SK-N-SH treated with all-trans-retinoic acid at 6 μM for 48 hours (cell line): ENCODE data around the gene LIFR.

Source experiments
- ATAC-seq: fragments of 200-7000 bp; cut with Tn5 transposase; 3 replicates; pipeline ENCODE4 v1.9.1; 2020; ENCODE audit warnings: mild to moderate bottlenecking, moderate library complexity
- ARNTL ChIP-seq: fragments of 450-650 bp; formaldehyde crosslinking; IDR thresholded peaks from 2 replicates; pipeline ENCODE4 v1.5.0; 2020; ENCODE audit warnings: low read depth, mild to moderate bottlenecking, moderate library complexity, borderline replicate concordance
- BACH2 ChIP-seq: fragments of 250-450 bp; sonication (Bioruptor Pico); IDR thresholded peaks from 2 replicates; pipeline ENCODE4 v1.9.0; 2021; ENCODE audit warnings: mild to moderate bottlenecking, borderline replicate concordance
- CSDC2 ChIP-seq: fragments of 250-450 bp; sonication (Bioruptor Pico); IDR thresholded peaks from 2 replicates; pipeline ENCODE4 v1.5.0; 2020; ENCODE audit warnings: mild to moderate bottlenecking, moderate library complexity
- ESRRG ChIP-seq: fragments of 250-450 bp; sonication (Bioruptor Pico); IDR thresholded peaks from 2 replicates; pipeline ENCODE4 v1.6.1; 2021; ENCODE audit warnings: mild to moderate bottlenecking
- GLIS3 ChIP-seq: fragments of 250-450 bp; sonication (Bioruptor Pico); IDR thresholded peaks from 2 replicates; pipeline ENCODE4 v1.5.0; 2020; ENCODE audit warnings: mild to moderate bottlenecking, moderate library complexity
- ISL1 ChIP-seq: fragments of 250-450 bp; sonication (Bioruptor Pico); IDR thresholded peaks from 2 replicates; pipeline ENCODE4 v2.1.2; 2022; ENCODE audit warnings: mild to moderate bottlenecking, moderate library complexity
- OSR1 ChIP-seq: fragments of 250-450 bp; sonication (Bioruptor Pico); IDR thresholded peaks from 2 replicates; pipeline ENCODE4 v1.8.0; 2022; ENCODE audit warnings: moderate library complexity, mild to moderate bottlenecking, inconsistent platforms
- PPARA ChIP-seq: fragments of 250-450 bp; sonication (Bioruptor Pico); IDR thresholded peaks from 2 replicates; pipeline ENCODE4 v1.5.0; 2020; ENCODE audit warnings: mild to moderate bottlenecking, borderline replicate concordance
- RARB ChIP-seq: fragments of 250-450 bp; sonication (Bioruptor Pico); IDR thresholded peaks from 2 replicates; pipeline ENCODE4 v1.8.0; 2021; ENCODE audit warnings: mild to moderate bottlenecking, moderate library complexity
- SNAI2 ChIP-seq: fragments of 250-450 bp; sonication (Bioruptor Pico); IDR thresholded peaks from 2 replicates; pipeline ENCODE4 v1.5.0; 2020; ENCODE audit warnings: mild to moderate bottlenecking, moderate library complexity
- TCF4 ChIP-seq: fragments of 250-450 bp; sonication (Bioruptor Pico); IDR thresholded peaks from 2 replicates; pipeline ENCODE4 v1.8.0; 2021; ENCODE audit warnings: mild to moderate bottlenecking, moderate library complexity, borderline replicate concordance
- TOX ChIP-seq: fragments of 250-450 bp; sonication (Bioruptor Pico); IDR thresholded peaks from 2 replicates; pipeline ENCODE4 v1.8.0; 2021; ENCODE audit warnings: mild to moderate bottlenecking, moderate library complexity, borderline replicate concordance
- ZC3H10 ChIP-seq: fragments of 250-450 bp; sonication (Bioruptor Pico); IDR thresholded peaks from 2 replicates; pipeline ENCODE4 v1.5.1; 2021; ENCODE audit warnings: mild to moderate bottlenecking, moderate library complexity
- ZFP3 ChIP-seq: fragments of 250-450 bp; sonication (Bioruptor Pico); IDR thresholded peaks from 2 replicates; pipeline ENCODE4 v1.5.0; 2020; ENCODE audit warnings: mild to moderate bottlenecking, moderate library complexity
- ZNF565 ChIP-seq: fragments of 450-650 bp; formaldehyde crosslinking; conservative IDR thresholded peaks from 2 replicates; pipeline ENCODE4 v1.5.0; 2020; ENCODE audit warnings: low read depth, mild to moderate bottlenecking, moderate library complexity
- ZNF70 ChIP-seq: fragments of 450-650 bp; formaldehyde crosslinking; IDR thresholded peaks from 2 replicates; pipeline ENCODE4 v1.5.0; 2020; ENCODE audit warnings: mild to moderate bottlenecking, moderate library complexity
- ZNF8 ChIP-seq: fragments of 450-650 bp; formaldehyde crosslinking; IDR thresholded peaks from 2 replicates; pipeline ENCODE4 v1.5.0; 2020; ENCODE audit warnings: mild to moderate bottlenecking, moderate library complexity
- TF ChIP-seq, protein P1 (sequence below): fragments of 250-450 bp; sonication (Bioruptor Pico); IDR thresholded peaks from 2 replicates; pipeline ENCODE4 v1.8.0; 2020; ENCODE audit warnings: mild to moderate bottlenecking, moderate library complexity, borderline replicate concordance
- TF ChIP-seq, protein P2 (sequence below): fragments of 250-450 bp; sonication (Bioruptor Pico); IDR thresholded peaks from 2 replicates; pipeline ENCODE4 v1.5.1; 2021; ENCODE audit warnings: mild to moderate bottlenecking, moderate library complexity
- TF ChIP-seq, protein P3 (sequence below): fragments of 250-450 bp; sonication (Bioruptor Pico); IDR thresholded peaks from 2 replicates; pipeline ENCODE4 v1.5.0; 2020; ENCODE audit warnings: mild to moderate bottlenecking, moderate library complexity
- TF ChIP-seq, protein P4 (sequence below): fragments of 250-450 bp; sonication (Bioruptor Pico); IDR thresholded peaks from 2 replicates; pipeline ENCODE4 v1.8.0; 2021; ENCODE audit warnings: low read depth, mild to moderate bottlenecking, moderate library complexity, borderline replicate concordance
- TF ChIP-seq, protein P5 (sequence below): fragments of 250-450 bp; sonication (Bioruptor Pico); IDR thresholded peaks from 2 replicates; pipeline ENCODE4 v1.5.1; 2020; ENCODE audit warnings: low read depth, mild to moderate bottlenecking, moderate library complexity

The LIFR gene

DNA sequence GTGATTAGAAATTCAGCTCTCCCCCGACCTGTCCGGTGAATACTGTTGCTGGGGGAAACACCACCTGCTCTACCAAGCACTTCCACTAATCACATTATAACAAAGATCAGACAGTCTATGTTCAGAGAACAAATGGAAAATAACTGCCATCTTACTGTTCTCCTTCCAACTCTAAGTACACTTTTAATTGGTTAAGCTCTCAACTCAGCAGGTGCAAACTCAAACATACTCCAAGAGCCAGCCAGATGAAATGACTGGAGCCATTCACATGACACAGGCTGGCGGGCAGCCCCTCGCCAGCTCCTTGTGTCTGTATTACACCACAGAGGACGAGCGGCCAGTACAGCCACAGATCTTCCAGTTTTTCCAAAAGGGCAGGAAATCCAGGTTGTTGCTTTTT, 16.1 kb downstream of the LIFR start:
- TF ChIP-seq ESRRG (CRISPR knock-in tag) (no peak), ZNF70 (no peak), ZNF8 (CRISPR knock-in tag) (no peak), ZC3H10 (CRISPR knock-in tag) (no peak), GLIS3 (CRISPR knock-in tag) (no peak)
- TF ChIP-seq, protein P1, sequence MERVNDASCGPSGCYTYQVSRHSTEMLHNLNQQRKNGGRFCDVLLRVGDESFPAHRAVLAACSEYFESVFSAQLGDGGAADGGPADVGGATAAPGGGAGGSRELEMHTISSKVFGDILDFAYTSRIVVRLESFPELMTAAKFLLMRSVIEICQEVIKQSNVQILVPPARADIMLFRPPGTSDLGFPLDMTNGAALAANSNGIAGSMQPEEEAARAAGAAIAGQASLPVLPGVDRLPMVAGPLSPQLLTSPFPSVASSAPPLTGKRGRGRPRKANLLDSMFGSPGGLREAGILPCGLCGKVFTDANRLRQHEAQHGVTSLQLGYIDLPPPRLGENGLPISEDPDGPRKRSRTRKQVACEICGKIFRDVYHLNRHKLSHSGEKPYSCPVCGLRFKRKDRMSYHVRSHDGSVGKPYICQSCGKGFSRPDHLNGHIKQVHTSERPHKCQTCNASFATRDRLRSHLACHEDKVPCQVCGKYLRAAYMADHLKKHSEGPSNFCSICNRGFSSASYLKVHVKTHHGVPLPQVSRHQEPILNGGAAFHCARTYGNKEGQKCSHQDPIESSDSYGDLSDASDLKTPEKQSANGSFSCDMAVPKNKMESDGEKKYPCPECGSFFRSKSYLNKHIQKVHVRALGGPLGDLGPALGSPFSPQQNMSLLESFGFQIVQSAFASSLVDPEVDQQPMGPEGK, result no peak
- ATAC-seq, result no peak

DNA sequence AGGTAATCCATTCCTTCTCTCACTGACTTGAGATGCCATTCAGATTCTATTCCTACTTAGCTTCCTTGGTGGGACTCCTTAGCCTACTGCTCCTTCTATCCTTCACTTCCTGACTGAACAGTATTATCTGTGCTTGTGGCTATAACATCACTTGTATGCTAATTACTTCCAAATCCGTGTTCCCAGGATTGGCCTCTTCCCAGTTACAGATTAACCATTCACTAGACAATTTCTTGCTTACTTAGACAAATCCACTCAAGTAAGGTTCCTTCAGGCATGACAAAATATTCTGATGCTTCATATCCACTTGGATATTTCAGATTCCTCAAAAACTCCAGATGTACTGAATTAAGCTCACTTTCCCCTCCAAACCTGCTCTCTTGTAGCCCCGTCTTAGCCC, 18.3 kb downstream of the LIFR start:
- ATAC-seq, result no peak
- TF ChIP-seq BACH2 (CRISPR knock-in tag), result no peak
- TF ChIP-seq OSR1 (CRISPR knock-in tag), result no peak
- no peak for TF ChIP-seq GLIS3 (CRISPR knock-in tag)
- TF ChIP-seq ZNF565 (CRISPR knock-in tag), result no peak
- no peak for TF ChIP-seq PPARA (CRISPR knock-in tag)
- TF ChIP-seq ARNTL (CRISPR knock-in tag), result no peak
- no peak for TF ChIP-seq TOX
- TF ChIP-seq SNAI2 (CRISPR knock-in tag), result no peak
- TF ChIP-seq, protein P2, sequence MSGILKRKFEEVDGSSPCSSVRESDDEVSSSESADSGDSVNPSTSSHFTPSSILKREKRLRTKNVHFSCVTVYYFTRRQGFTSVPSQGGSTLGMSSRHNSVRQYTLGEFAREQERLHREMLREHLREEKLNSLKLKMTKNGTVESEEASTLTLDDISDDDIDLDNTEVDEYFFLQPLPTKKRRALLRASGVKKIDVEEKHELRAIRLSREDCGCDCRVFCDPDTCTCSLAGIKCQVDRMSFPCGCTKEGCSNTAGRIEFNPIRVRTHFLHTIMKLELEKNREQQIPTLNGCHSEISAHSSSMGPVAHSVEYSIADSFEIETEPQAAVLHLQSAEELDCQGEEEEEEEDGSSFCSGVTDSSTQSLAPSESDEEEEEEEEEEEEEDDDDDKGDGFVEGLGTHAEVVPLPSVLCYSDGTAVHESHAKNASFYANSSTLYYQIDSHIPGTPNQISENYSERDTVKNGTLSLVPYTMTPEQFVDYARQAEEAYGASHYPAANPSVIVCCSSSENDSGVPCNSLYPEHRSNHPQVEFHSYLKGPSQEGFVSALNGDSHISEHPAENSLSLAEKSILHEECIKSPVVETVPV (CRISPR knock-in tag), result no peak
- TF ChIP-seq, protein P1, result no peak
- TF ChIP-seq, protein P3, sequence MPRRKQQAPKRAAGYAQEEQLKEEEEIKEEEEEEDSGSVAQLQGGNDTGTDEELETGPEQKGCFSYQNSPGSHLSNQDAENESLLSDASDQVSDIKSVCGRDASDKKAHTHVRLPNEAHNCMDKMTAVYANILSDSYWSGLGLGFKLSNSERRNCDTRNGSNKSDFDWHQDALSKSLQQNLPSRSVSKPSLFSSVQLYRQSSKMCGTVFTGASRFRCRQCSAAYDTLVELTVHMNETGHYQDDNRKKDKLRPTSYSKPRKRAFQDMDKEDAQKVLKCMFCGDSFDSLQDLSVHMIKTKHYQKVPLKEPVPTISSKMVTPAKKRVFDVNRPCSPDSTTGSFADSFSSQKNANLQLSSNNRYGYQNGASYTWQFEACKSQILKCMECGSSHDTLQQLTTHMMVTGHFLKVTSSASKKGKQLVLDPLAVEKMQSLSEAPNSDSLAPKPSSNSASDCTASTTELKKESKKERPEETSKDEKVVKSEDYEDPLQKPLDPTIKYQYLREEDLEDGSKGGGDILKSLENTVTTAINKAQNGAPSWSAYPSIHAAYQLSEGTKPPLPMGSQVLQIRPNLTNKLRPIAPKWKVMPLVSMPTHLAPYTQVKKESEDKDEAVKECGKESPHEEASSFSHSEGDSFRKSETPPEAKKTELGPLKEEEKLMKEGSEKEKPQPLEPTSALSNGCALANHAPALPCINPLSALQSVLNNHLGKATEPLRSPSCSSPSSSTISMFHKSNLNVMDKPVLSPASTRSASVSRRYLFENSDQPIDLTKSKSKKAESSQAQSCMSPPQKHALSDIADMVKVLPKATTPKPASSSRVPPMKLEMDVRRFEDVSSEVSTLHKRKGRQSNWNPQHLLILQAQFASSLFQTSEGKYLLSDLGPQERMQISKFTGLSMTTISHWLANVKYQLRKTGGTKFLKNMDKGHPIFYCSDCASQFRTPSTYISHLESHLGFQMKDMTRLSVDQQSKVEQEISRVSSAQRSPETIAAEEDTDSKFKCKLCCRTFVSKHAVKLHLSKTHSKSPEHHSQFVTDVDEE, result no peak
- no peak for TF ChIP-seq CSDC2 (CRISPR knock-in tag)

DNA sequence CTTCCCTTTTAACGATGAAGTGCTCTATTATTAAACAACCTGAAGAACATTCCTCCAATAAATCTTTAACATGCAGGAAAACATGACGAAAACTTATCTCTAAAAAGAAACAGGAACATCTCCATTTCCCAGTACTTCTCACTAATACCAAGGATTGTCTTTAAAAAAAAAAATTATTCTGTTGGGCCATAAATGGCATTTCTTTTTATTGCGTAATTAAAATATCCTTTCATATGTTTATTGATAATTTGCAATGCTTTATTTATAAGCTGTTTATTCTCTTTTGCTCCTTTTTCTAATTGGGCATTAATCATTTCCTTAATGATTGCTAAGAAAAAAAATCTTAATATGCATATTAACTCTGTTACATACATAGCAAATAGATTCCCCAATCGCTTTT, 18.9 kb downstream of the LIFR start:
- no peak for ATAC-seq
- no peak for TF ChIP-seq TCF4 (CRISPR knock-in tag)
- TF ChIP-seq, protein P4, sequence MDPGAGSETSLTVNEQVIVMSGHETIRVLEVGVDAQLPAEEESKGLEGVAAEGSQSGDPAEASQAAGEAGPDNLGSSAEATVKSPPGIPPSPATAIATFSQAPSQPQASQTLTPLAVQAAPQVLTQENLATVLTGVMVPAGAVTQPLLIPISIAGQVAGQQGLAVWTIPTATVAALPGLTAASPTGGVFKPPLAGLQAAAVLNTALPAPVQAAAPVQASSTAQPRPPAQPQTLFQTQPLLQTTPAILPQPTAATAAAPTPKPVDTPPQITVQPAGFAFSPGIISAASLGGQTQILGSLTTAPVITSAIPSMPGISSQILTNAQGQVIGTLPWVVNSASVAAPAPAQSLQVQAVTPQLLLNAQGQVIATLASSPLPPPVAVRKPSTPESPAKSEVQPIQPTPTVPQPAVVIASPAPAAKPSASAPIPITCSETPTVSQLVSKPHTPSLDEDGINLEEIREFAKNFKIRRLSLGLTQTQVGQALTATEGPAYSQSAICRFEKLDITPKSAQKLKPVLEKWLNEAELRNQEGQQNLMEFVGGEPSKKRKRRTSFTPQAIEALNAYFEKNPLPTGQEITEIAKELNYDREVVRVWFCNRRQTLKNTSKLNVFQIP (CRISPR knock-in tag), result no peak
- no peak for TF ChIP-seq ZFP3 (CRISPR knock-in tag)
- TF ChIP-seq ZNF70, result no peak
- TF ChIP-seq RARB (CRISPR knock-in tag), result no peak

DNA sequence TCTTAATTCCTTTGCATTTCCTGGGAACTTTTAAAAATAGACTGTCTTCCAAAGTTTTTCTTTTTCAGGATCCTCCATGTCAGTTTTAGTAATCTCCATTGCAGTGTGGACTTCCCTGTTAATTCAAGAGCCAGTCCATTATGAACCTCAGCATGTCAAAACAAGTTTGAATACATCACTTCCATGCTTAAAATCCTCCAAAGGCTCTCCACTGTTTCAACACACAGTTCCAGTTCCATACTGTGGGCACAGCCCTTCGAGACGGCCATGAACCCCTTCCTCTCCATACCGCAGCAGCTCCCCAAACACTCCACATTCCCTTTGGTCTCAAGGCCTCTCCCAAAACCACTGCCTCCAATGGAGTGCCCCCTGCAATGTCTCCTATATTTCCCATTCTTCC, 19.5 kb downstream of the LIFR start:
- no peak for ATAC-seq
- TF ChIP-seq GLIS3 (CRISPR knock-in tag), result no peak
- no peak for TF ChIP-seq OSR1 (CRISPR knock-in tag)
- no peak for TF ChIP-seq BACH2 (CRISPR knock-in tag)
- no peak for TF ChIP-seq ISL1
- no peak for TF ChIP-seq TOX
- TF ChIP-seq, protein P3, result no peak
- TF ChIP-seq ESRRG (CRISPR knock-in tag), result no peak
- TF ChIP-seq, protein P5, sequence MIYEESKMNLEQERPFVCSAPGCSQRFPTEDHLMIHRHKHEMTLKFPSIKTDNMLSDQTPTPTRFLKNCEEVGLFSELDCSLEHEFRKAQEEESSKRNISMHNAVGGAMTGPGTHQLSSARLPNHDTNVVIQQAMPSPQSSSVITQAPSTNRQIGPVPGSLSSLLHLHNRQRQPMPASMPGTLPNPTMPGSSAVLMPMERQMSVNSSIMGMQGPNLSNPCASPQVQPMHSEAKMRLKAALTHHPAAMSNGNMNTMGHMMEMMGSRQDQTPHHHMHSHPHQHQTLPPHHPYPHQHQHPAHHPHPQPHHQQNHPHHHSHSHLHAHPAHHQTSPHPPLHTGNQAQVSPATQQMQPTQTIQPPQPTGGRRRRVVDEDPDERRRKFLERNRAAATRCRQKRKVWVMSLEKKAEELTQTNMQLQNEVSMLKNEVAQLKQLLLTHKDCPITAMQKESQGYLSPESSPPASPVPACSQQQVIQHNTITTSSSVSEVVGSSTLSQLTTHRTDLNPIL, result no peak
- no peak for TF ChIP-seq ARNTL (CRISPR knock-in tag)
- TF ChIP-seq ZNF8 (CRISPR knock-in tag), result no peak
- no peak for TF ChIP-seq CSDC2 (CRISPR knock-in tag)
